Gastroesophageal sphincter (tissue), 3 donors: ENCODE data around the gene CACNG4.

ENCODE experiments used
- EP300 ChIP-seq: sonication (generic); formaldehyde crosslinking; IDR thresholded peaks from one replicate; pipeline ENCODE4 v1.6.1; 2017; ENCODE audit warnings: antibody characterized with exemption, mild to moderate bottlenecking
- POLR2A ChIP-seq, 2 donors: fragments of 450-650 bp; IDR thresholded peaks; one replicate each; pipeline ENCODE4 v1.6.1; 2017; ENCODE audit warnings: antibody characterized with exemption in 2 of 2, mild to moderate bottlenecking in 2 of 2, moderate library complexity in 1 of 2
- POLR2AphosphoS5 ChIP-seq: sonication (generic); formaldehyde crosslinking; IDR thresholded peaks from one replicate; pipeline ENCODE4 v1.6.1; 2017; ENCODE audit warnings: antibody characterized with exemption
- TF ChIP-seq, protein P1 (sequence below), 4 experiments: fragments of 200-600 bp in 2 of 4; fragments of 450-650 bp in 2 of 4; sonication (generic) in 1 of 4; IDR thresholded peaks; one replicate each; pipeline ENCODE4 v1.5.1; 2017 to 2019; ENCODE audit warnings: antibody characterized with exemption in 4 of 4, mild to moderate bottlenecking in 2 of 4, moderate library complexity in 2 of 4

DNA sequence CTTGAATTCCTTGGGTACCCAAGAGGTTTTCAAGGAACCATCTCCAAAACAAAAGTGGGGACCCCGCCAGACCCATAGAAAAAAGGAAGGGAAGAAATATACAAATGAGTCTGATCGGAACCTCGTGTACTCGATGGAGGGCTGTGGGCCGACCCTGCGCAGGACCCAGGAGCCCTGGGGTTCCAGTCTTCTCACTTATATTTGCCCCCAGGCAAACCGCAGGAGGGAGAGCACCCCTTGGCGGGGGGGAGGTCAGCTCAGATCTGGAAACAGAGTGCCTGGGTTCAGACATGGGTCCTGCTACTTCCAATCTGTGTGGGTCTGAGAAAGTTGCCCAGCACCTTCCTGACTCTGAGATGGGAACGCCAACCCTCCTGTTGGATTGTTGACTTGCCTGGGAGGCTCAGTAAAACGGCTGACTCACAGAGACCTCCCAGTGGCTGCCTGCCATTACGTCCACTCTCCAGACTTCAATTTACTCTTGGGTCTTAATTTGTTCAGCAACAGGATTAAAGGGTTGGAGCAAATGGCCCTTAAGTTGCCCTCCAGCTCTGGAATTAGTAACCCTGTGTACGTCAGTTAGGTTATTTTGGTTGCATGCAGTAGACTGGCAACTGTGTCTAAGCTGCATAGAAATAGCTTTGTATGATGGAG, 24.9 kb upstream of the CACNG4 start:
- TF ChIP-seq EP300 (no peak), POLR2A (IDR thresholded peaks at IDR 0.05) (no peak), POLR2AphosphoS5 (no peak)
- TF ChIP-seq, protein P1, sequence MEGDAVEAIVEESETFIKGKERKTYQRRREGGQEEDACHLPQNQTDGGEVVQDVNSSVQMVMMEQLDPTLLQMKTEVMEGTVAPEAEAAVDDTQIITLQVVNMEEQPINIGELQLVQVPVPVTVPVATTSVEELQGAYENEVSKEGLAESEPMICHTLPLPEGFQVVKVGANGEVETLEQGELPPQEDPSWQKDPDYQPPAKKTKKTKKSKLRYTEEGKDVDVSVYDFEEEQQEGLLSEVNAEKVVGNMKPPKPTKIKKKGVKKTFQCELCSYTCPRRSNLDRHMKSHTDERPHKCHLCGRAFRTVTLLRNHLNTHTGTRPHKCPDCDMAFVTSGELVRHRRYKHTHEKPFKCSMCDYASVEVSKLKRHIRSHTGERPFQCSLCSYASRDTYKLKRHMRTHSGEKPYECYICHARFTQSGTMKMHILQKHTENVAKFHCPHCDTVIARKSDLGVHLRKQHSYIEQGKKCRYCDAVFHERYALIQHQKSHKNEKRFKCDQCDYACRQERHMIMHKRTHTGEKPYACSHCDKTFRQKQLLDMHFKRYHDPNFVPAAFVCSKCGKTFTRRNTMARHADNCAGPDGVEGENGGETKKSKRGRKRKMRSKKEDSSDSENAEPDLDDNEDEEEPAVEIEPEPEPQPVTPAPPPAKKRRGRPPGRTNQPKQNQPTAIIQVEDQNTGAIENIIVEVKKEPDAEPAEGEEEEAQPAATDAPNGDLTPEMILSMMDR (IDR thresholded peaks at IDR 0.05), result no peak
